ENCODE data around the gene KRR1. TPM values are rescaled to one million over a fixed set of nuclear protein-coding genes. Genes with fewer than 3 reads are reported as not detected.

KRR1 gene
- total and polyA plus RNA-seq, 2 of the 13 experiments (the other 11 are each of a cell fraction or from before 2014, with no cell fraction given), result 19.3 to 103 TPM

GRCh38 chr12:75509621-75510020 is 1.8 kb downstream of the KRR1 start (continued):
- no peak for TF ChIP-seq SUZ12 (IDR thresholded peaks at IDR 0.05; ENCODE audit: low read depth, low read length)
- no peak for TF ChIP-seq CERS6 (CRISPR knock-in tag; IDR thresholded peaks at IDR 0.05)
- no peak for TF ChIP-seq ZNF703 (CRISPR knock-in tag; IDR thresholded peaks at IDR 0.05; ENCODE audit: borderline replicate concordance)

GRCh38 chr12:75508159-75508558 is 3.2 kb downstream of the KRR1 start:
- no peak overlapping the region for H3K27ac ChIP-seq (ENCODE audit: extremely low read length, insufficient read depth, low read length)

More at GRCh38 chr12:75508159-75508558, 3.2 kb downstream of the KRR1 start:
- CTCF ChIA-PET (ENCODE audit: low intra/inter-chr PET ratio, low total read pairs), result no interaction called here
- ATAC-seq, result no peak
- Histone ChIP-seq H3K4me3 (replicated peaks in 1 of 3; ENCODE audit: insufficient read depth in 1 of 3, low read depth in 2 of 3, low read length in 3 of 3) (no peak overlapping the region), H3K9ac (ENCODE audit: insufficient read depth, low read depth, low read length) (no peak overlapping the region), H3K27me3 (ENCODE audit: control insufficient read depth in 1 of 2, insufficient read depth in 2 of 2, low read length in 2 of 2) (no peaks in the 10 kb centered on the region; a peak in 2 of 5 replicates), H3K4me2 (ENCODE audit: low read depth, low read length) (peak overlapping the region; percentile 9; the same call in 1 of the 2 replicates), H3K79me2 (ENCODE audit: insufficient read depth, low read length) (peaks cover 48% of the 10 kb centered on the region), H3K4me1 (ENCODE audit: insufficient read depth, low read length) (peaks cover 36% of the 10 kb centered on the region), H2AFZ (ENCODE audit: low read length) (no peak overlapping the region), H3K36me3 (replicated peaks in 1 of 2; ENCODE audit: control insufficient read depth in 1 of 2, insufficient read depth in 2 of 2, low read length in 2 of 2) (peaks cover 5 to 31% of the 10 kb centered on the region in 2 experiments), H3K9me3 (ENCODE audit: low read length) (no peaks in the 10 kb centered on the region), H4K20me1 (ENCODE audit: insufficient read depth, low read length) (no peaks in the 10 kb centered on the region; the same call in 1 of the 2 replicates)
- no peak for FAIRE-seq
- in situ Hi-C loops (cut with HindIII; ENCODE audit: extremely low pct_ligation_motif_present, low pct_unique_long_range_greater_than_20kb), result loop anchor here (10.0 kb wide), 1 partner anchor 173 kb away; the partner anchor contains the start of genes CAPS2 and GLIPR1L1
- DNase-seq (ENCODE audit: low spot score), result no peak
- 97% methylated on average over 2 of the region's 2 CpGs for WGBS (ENCODE audit: low lambda C conversion rate)
- POLR2A ChIA-PET, result no interaction called here
- no TSS peak for BruUV-seq (replicated peaks)
- intact Hi-C loops (cut with micrococcal nuclease; ENCODE audit: unreplicated experiment), result no loop called here
- TF ChIP-seq ZFP41 (CRISPR knock-in tag; IDR thresholded peaks at IDR 0.05; ENCODE audit: borderline replicate concordance) (no peak), ZNF441 (CRISPR knock-in tag; IDR thresholded peaks at IDR 0.05; ENCODE audit: borderline replicate concordance) (no peak), ZMYM2 (CRISPR knock-in tag; IDR thresholded peaks at IDR 0.05) (no peak), ZNF326 (CRISPR knock-in tag; IDR thresholded peaks at IDR 0.05; ENCODE audit: borderline replicate concordance) (no peak), NCOA2 (CRISPR knock-in tag; IDR thresholded peaks at IDR 0.05) (no peak), AKAP8 (CRISPR knock-in tag; IDR thresholded peaks at IDR 0.05) (no peak), ZNF546 (CRISPR knock-in tag; conservative IDR thresholded peaks at IDR 0.05) (no peak), ZNF24 (IDR thresholded peaks at IDR 0.05) (no peak), KDM5B (CRISPR knock-in tag; IDR thresholded peaks at IDR 0.05; ENCODE audit: borderline replicate concordance) (no peak), MAFF (IDR thresholded peaks at IDR 0.05; ENCODE audit: low read depth, low read length) (no peak), ZNF207 (IDR thresholded peaks at IDR 0.05; ENCODE audit: borderline replicate concordance) (no peak), HOXA5 (CRISPR knock-in tag; IDR thresholded peaks at IDR 0.05) (no peak), ZFX (CRISPR knock-in tag; IDR thresholded peaks at IDR 0.05; ENCODE audit: low read depth) (no peak), CREM (IDR thresholded peaks at IDR 0.05) (no peak), CREM (CRISPR knock-in tag; IDR thresholded peaks at IDR 0.05) (no peak), PATZ1 (CRISPR knock-in tag; IDR thresholded peaks at IDR 0.05) (no peak), KMT2B (CRISPR knock-in tag; IDR thresholded peaks at IDR 0.05) (no peak), FOXA1 (IDR thresholded peaks at IDR 0.05) (no peak), FOXA1 (CRISPR knock-in tag; IDR thresholded peaks at IDR 0.05) (no peak), DNMT3B (CRISPR knock-in tag; conservative IDR thresholded peaks at IDR 0.05) (no peak)
